ENCODE data around the gene JAGN1.

GRCh38 chr3:9903238-9903624 is 12.8 kb downstream of the JAGN1 start:
- TF ChIP-seq CTCF (IDR thresholded peaks at IDR 0.05) (no peak), POLR2A (IDR thresholded peaks at IDR 0.05) (no peak), POLR2AphosphoS5 (IDR thresholded peaks at IDR 0.05) (no peak)

Data from suprapubic skin (tissue), 4 donors.